ENCODE data around the gene GATA5. TPM values are rescaled to one million over a fixed set of nuclear protein-coding genes. Genes with fewer than 3 reads are reported as not detected.
A peak's percentile ranks its signal among the peaks of the same experiment; 100 is the strongest.

Gene GATA5
- total and polyA plus RNA-seq, 4 experiments from 2014 or later: not detected

- no peak overlapping the region for H3K27ac Mint-ChIP-seq
- H3K27me3 Mint-ChIP-seq: no peaks in the 10 kb centered on the region
- CTCF ChIA-PET (ENCODE audit: partially characterized antibody): no interaction called here
- H3K36me3 Mint-ChIP-seq: no peaks in the 10 kb centered on the region
- H3K4me1 ChIP-seq (ENCODE audit: insufficient read depth, low read length): no peaks in the 10 kb centered on the region
- POLR2A ChIA-PET (ENCODE audit: partially characterized antibody): no interaction called here
- peaks cover 0 to 4% (median 0%) of the 10 kb centered on the region in 8 donors for H3K9me3 Mint-ChIP-seq
- H3K4me1 Mint-ChIP-seq: peaks cover 0 to 3% (median 0%) of the 10 kb centered on the region in 4 donors
- intact Hi-C loops (cut with micrococcal nuclease): no loop called here
- H3K36me3 ChIP-seq (ENCODE audit: insufficient read depth, low read length): no peaks in the 10 kb centered on the region
- H3K27me3 ChIP-seq (ENCODE audit: insufficient read depth, low read length): no peaks in the 10 kb centered on the region
- H3K4me3 ChIP-seq (ENCODE audit: low read length in 2 of 2): no peak overlapping the region
- no peak for DNase-seq
- H3K9me3 ChIP-seq (ENCODE audit: control insufficient read depth in 1 of 2, low read length in 2 of 2): no peaks in the 10 kb centered on the region
- no peak overlapping the region for H3K4me3 Mint-ChIP-seq
- H3K27ac ChIP-seq (ENCODE audit: low read depth, low read length): no peak overlapping the region
Observed at GRCh38 chr20:62422636-62423325, 53.0 kb downstream of the GATA5 start.

- no peaks in the 10 kb centered on the region for H3K36me3 Mint-ChIP-seq
Observed at GRCh38 chr20:62421716-62421990, 54.1 kb downstream of the GATA5 start.

GRCh38 chr20:62420846-62421715 is 54.7 kb downstream of the GATA5 start:
- ChIA-PET CTCF (ENCODE audit: partially characterized antibody) (no interaction called here), POLR2A (ENCODE audit: partially characterized antibody) (no interaction called here)
- intact Hi-C loops (cut with micrococcal nuclease): no loop called here
- no peaks in the 10 kb centered on the region for H3K27me3 ChIP-seq (ENCODE audit: insufficient read depth, low read length)
- Mint-ChIP-seq H3K4me3 (no peak overlapping the region), H3K36me3 (no peaks in the 10 kb centered on the region), H3K4me1 (peaks cover 0 to 3% (median 0%) of the 10 kb centered on the region in 4 donors), H3K27me3 (no peaks in the 10 kb centered on the region), H3K9me3 (peaks cover 0 to 4% (median 0%) of the 10 kb centered on the region in 8 donors), H3K27ac (peak overlapping the region in 2 of 7 donors; percentile 7 to 27)
- no peak for DNase-seq
- H3K36me3 ChIP-seq (ENCODE audit: insufficient read depth, low read length): no peaks in the 10 kb centered on the region
- H3K4me1 ChIP-seq (ENCODE audit: insufficient read depth, low read length): no peaks in the 10 kb centered on the region
- H3K27ac ChIP-seq (ENCODE audit: low read depth, low read length): no peak overlapping the region
- no peak overlapping the region for H3K4me3 ChIP-seq (ENCODE audit: low read length in 2 of 2)
- H3K9me3 ChIP-seq (ENCODE audit: control insufficient read depth in 1 of 2, low read length in 2 of 2): no peaks in the 10 kb centered on the region

More at GRCh38 chr20:62421716-62421990, 54.1 kb downstream of the GATA5 start:
- Histone ChIP-seq H3K27me3 (ENCODE audit: insufficient read depth, low read length) (no peaks in the 10 kb centered on the region), H3K36me3 (ENCODE audit: insufficient read depth, low read length) (no peaks in the 10 kb centered on the region), H3K9me3 (ENCODE audit: control insufficient read depth in 1 of 2, low read length in 2 of 2) (no peaks in the 10 kb centered on the region), H3K4me1 (ENCODE audit: insufficient read depth, low read length) (no peaks in the 10 kb centered on the region), H3K4me3 (ENCODE audit: low read length in 2 of 2) (no peak overlapping the region), H3K27ac (ENCODE audit: low read depth, low read length) (no peak overlapping the region)
- Mint-ChIP-seq H3K27me3 (no peaks in the 10 kb centered on the region), H3K4me3 (no peak overlapping the region), H3K9me3 (peaks cover 0 to 4% (median 0%) of the 10 kb centered on the region in 8 donors), H3K4me1 (peaks cover 0 to 3% (median 0%) of the 10 kb centered on the region in 4 donors), H3K27ac (no peak overlapping the region)
- DNase-seq: no peak
- ChIA-PET POLR2A (ENCODE audit: partially characterized antibody) (no interaction called here), CTCF (ENCODE audit: partially characterized antibody) (no interaction called here)
- intact Hi-C loops (cut with micrococcal nuclease): no loop called here

GRCh38 chr20:62419759-62420158 is 56.0 kb downstream of the GATA5 start:
- Histone ChIP-seq H3K36me3 (ENCODE audit: insufficient read depth, low read length) (no peaks in the 10 kb centered on the region), H3K4me1 (ENCODE audit: insufficient read depth, low read length) (no peaks in the 10 kb centered on the region), H3K9me3 (ENCODE audit: control insufficient read depth in 1 of 2, low read length in 2 of 2) (no peaks in the 10 kb centered on the region), H3K27me3 (ENCODE audit: insufficient read depth, low read length) (no peaks in the 10 kb centered on the region), H3K27ac (ENCODE audit: low read depth, low read length) (no peak overlapping the region), H3K4me3 (ENCODE audit: low read length in 2 of 2) (no peak overlapping the region)
- intact Hi-C loops (cut with micrococcal nuclease): no loop called here
- H3K4me3 Mint-ChIP-seq: no peak overlapping the region
- H3K27ac Mint-ChIP-seq: peak overlapping the region in 1 of 7 donors; percentile 33
- no peak for DNase-seq
- no peaks in the 10 kb centered on the region for H3K27me3 Mint-ChIP-seq
- H3K36me3 Mint-ChIP-seq: no peaks in the 10 kb centered on the region
- POLR2A ChIA-PET (ENCODE audit: partially characterized antibody): no interaction called here
- peaks cover 0 to 3% (median 0%) of the 10 kb centered on the region in 4 donors for H3K4me1 Mint-ChIP-seq
- H3K9me3 Mint-ChIP-seq: peaks cover 0 to 1% (median 0%) of the 10 kb centered on the region in 8 donors
- CTCF ChIA-PET (ENCODE audit: partially characterized antibody): no interaction called here

DNA sequence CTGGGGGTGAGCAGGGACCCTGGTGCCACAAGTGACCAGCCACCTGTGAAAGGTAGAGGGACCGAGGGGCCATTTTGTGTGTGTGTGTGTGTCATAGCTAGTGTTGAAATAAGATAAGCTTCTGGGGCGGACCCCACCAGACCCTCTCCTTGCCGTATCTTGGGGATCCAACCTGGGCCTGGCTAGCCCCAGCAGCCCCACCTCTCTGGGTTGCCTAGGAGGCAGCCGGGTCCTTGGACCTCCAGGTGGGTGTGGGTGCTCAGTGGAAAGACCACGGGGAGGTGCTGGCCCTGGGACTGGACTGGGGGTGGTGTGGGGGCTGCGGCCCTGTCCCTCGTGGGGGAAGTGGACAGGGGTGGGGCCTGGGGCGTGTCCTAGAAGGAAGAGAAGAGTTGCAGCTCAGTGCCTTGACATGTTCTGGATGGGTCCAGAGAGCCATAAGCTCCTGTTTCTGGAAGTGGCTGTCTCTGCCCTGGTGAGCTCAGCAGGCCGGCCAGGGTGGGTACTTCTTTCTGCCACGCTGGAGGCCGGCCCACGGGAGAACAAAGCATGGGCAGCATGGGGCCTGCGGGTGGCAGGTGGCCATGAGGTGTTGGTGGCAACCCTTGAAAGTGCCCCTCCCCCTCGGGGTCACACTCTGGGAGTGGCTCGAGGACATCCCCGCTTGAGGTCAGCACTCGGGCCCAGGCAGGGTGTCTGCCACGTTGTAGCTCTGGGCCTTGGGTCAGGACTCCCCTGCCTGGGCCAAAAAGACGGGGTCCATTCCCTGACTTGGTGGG is 56.9 kb downstream of the GATA5 start:
- Mint-ChIP-seq H3K4me1 (peaks cover 0 to 3% (median 0%) of the 10 kb centered on the region in 4 donors), H3K4me3 (no peak overlapping the region), H3K9me3 (peaks cover 0 to 1% (median 0%) of the 10 kb centered on the region in 8 donors), H3K36me3 (no peaks in the 10 kb centered on the region), H3K27me3 (no peaks in the 10 kb centered on the region), H3K27ac (no peak overlapping the region)
- H3K9me3 ChIP-seq (ENCODE audit: control insufficient read depth in 1 of 2, low read length in 2 of 2): no peaks in the 10 kb centered on the region
- no peak overlapping the region for H3K27ac ChIP-seq (ENCODE audit: low read depth, low read length)
- POLR2A ChIA-PET (ENCODE audit: partially characterized antibody): no interaction called here
- H3K27me3 ChIP-seq (ENCODE audit: insufficient read depth, low read length): no peaks in the 10 kb centered on the region
- no peaks in the 10 kb centered on the region for H3K36me3 ChIP-seq (ENCODE audit: insufficient read depth, low read length)
- H3K4me3 ChIP-seq (ENCODE audit: low read length in 2 of 2): no peak overlapping the region
- no peak for DNase-seq
- no peaks in the 10 kb centered on the region for H3K4me1 ChIP-seq (ENCODE audit: insufficient read depth, low read length)
- intact Hi-C loops (cut with micrococcal nuclease): no loop called here
- CTCF ChIA-PET (ENCODE audit: partially characterized antibody): no interaction called here

- Histone ChIP-seq H3K27me3 (ENCODE audit: insufficient read depth, low read length) (no peaks in the 10 kb centered on the region), H3K4me3 (ENCODE audit: low read length in 2 of 2) (no peak overlapping the region), H3K4me1 (ENCODE audit: insufficient read depth, low read length) (no peaks in the 10 kb centered on the region), H3K9me3 (ENCODE audit: control insufficient read depth in 1 of 2, low read length in 2 of 2) (no peaks in the 10 kb centered on the region), H3K36me3 (ENCODE audit: insufficient read depth, low read length) (no peaks in the 10 kb centered on the region), H3K27ac (ENCODE audit: low read depth, low read length) (no peak overlapping the region)
- H3K36me3 Mint-ChIP-seq: no peaks in the 10 kb centered on the region
- peaks cover 0 to 3% (median 0%) of the 10 kb centered on the region in 4 donors for H3K4me1 Mint-ChIP-seq
- intact Hi-C loops (cut with micrococcal nuclease): no loop called here
- ChIA-PET CTCF (ENCODE audit: partially characterized antibody) (no interaction called here), POLR2A (ENCODE audit: partially characterized antibody) (no interaction called here)
- DNase-seq: no peak
- no peak overlapping the region for H3K27ac Mint-ChIP-seq
- H3K9me3 Mint-ChIP-seq: peaks cover 0 to 1% (median 0%) of the 10 kb centered on the region in 8 donors
- no peaks in the 10 kb centered on the region for H3K27me3 Mint-ChIP-seq
- H3K4me3 Mint-ChIP-seq: no peak overlapping the region
Observed at GRCh38 chr20:62417981-62418708, 57.6 kb downstream of the GATA5 start.
